ENCODE data around the gene PSG6.
"Not testable (repeated sequence)": the region's sequence is repeated elsewhere in the genome, so short reads cannot be mapped to it uniquely, and the experiment has no call there.

GRCh38 chr19:42952126-42952525 lies 34.4 kb upstream of the PSG6 start:
- not testable (repeated sequence) for TF ChIP-seq EP300, CTCF, POLR2AphosphoS5, POLR2A (IDR thresholded peaks at IDR 0.05)
